Measurements from ENCODE around the gene PNKP. TPM values are rescaled to one million over a fixed set of nuclear protein-coding genes. Genes with fewer than 3 reads are reported as not detected.

Gene PNKP
- total RNA-seq, 2 experiments from 2014 or later = 64.4 to 65.9 TPM

DNA sequence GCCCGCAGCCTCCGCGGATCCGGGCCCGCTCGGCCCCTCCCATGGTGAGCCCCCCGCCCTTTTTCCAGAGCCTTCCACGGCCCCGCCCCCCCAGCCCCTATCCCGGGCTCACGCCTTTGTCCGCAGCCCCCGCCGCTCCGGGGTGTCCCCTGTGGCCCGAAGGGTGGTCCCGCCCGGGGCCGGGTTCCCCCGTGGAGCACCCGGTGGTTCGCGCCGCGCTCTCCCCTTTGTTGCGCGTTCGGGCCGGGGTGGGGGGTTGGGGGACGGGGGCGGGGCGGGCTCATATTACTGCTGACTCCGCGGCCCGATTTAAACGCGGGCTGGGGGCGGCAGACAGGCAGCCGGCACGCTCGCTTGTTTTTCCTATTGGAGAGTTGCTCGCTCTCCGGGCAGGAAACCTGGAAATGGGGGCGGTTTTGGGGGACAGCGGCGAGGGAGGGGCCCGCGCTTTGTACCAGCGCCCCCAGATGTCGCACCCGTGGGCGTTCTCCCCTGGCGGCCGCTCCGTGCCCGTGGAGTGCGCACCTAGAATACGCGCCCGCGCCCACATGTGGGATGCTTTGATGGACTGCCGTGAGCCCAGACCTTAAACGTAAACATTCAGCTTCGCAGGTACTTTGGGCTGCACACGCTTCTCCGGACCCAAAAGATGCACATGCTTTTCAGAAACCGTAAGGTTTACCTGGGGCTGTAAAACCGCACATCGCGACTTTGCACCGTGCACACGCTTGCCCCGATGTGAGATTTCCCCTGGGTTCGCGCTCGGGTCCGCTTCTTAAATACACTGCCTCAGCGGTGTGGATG is 15.7 kb downstream of the PNKP start:
- DNase-seq = peak; percentile 35
- peak overlapping the region; percentile 71 for H3K4me3 Mint-ChIP-seq
- H3K27ac Mint-ChIP-seq = peak overlapping the region; percentile 32
- no peaks in the 10 kb centered on the region for H3K27me3 Mint-ChIP-seq (ENCODE audit: low read depth)
- peaks cover 42% of the 10 kb centered on the region for H3K4me1 Mint-ChIP-seq (ENCODE audit: low read depth)
- CTCF ChIA-PET = no interaction called here
- intact Hi-C loops (cut with micrococcal nuclease) = loop anchor here (2.0 to 5.0 kb wide), 2 partner anchors 39 to 259 kb away; partner anchors contain the start of genes FUZ and PRR12
- H3K9me3 Mint-ChIP-seq = peaks cover 12% of the 10 kb centered on the region
- H3K36me3 Mint-ChIP-seq (ENCODE audit: low read depth) = no peaks in the 10 kb centered on the region

GRCh38 chr19:49850487-49851342 is 16.7 kb downstream of the PNKP start, which contains the start of gene PTOV1:
Gene PTOV1 (plus strand): TSS chr19:49851159.
- Mint-ChIP-seq H3K27ac (peak within 1 kb of the TSS; percentile 95), H3K36me3 (ENCODE audit: low read depth) (no peaks in the 10 kb centered on the region), H3K4me3 (peak within 1 kb of the TSS; percentile 87), H3K27me3 (ENCODE audit: low read depth) (no peaks in the 10 kb centered on the region), H3K9me3 (peaks cover 12% of the 10 kb centered on the region), H3K4me1 (ENCODE audit: low read depth) (peaks cover 42% of the 10 kb centered on the region)
- DNase-seq = peak; percentile 91
- CTCF ChIA-PET = interaction anchor here (0.6 to 1.5 kb wide), 4 partner anchors 17 to 819 kb away, joined by 3 to 6 read pairs (median 3); partner anchors contain the start of gene PNKP
- intact Hi-C loops (cut with micrococcal nuclease) = loop anchor here (1.0 to 5.0 kb wide), 6 partner anchors 19 to 258 kb away; partner anchors contain the start of genes AKT1S1, FUZ, PRR12 and TBC1D17

DNA sequence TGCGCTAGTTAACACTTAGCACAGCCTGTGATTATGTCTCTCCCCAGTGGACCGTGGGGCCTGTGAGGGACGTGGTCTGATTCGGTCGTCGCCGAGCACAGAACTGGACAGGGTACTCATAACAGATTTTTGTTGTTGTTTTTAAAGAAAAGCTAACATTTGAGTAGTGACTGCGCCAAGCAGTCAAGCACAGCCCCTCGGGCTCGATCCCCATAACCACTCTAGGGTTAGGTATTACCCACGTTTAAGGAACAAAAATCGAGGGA is 17.2 kb downstream of the PNKP start:
- no peak for DNase-seq
- peaks cover 38% of the 10 kb centered on the region for H3K4me1 Mint-ChIP-seq (ENCODE audit: low read depth)
- intact Hi-C loops (cut with micrococcal nuclease) = loop anchor here (1.0 to 5.0 kb wide), 6 partner anchors 19 to 258 kb away; partner anchors contain the start of genes AKT1S1, FUZ, PRR12 and TBC1D17
- no peaks in the 10 kb centered on the region for H3K36me3 Mint-ChIP-seq (ENCODE audit: low read depth)
- H3K27ac Mint-ChIP-seq = peak overlapping the region; percentile 95
- H3K27me3 Mint-ChIP-seq (ENCODE audit: low read depth) = no peaks in the 10 kb centered on the region
- H3K4me3 Mint-ChIP-seq = peak overlapping the region; percentile 87
- H3K9me3 Mint-ChIP-seq = peaks cover 12% of the 10 kb centered on the region
- CTCF ChIA-PET = interaction anchor here (0.6 to 1.5 kb wide), 4 partner anchors 17 to 820 kb away, joined by 3 to 6 read pairs (median 3); partner anchors contain the start of gene PNKP

DNA sequence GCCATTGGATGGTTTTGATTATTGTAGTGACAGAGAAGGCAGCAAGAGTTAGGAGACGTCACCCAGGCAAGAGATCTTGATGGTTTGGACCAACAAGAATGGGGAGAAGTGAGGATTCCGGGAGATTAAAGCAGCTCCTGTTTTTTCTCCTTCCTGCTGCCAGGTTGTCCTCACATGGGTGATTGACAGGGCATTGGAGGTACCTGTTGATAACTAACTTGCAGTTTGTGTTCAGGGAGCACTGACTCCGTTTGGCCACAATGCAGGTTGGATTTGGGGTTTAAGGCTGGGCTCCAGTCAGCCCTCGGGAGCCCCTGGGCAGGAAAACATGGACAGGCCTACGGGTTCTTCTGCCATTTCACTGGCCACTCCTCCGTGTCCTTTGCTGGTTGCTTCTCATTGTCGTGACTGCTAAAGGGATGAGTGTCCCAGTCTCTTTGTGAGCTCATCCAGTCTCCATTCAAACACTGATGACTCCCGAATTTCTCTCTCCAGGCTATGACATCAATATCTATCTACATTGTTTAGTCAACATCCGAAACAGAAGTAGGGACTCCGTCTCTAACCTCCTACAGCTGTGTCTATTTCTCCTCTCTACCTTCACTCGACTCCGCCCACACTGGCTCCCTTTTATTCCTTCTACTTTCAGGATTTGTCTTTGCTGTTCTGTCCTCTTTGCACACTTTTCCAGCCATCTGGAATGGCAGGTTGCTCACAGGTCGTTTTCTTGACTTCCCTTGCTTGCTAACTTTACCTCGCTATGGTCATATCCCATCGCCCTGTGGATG is 17.7 kb downstream of the PNKP start:
- Mint-ChIP-seq H3K9me3 (peaks cover 12% of the 10 kb centered on the region), H3K36me3 (ENCODE audit: low read depth) (no peaks in the 10 kb centered on the region), H3K27me3 (ENCODE audit: low read depth) (no peaks in the 10 kb centered on the region), H3K27ac (no peak overlapping the region), H3K4me3 (peak overlapping the region; percentile 87), H3K4me1 (ENCODE audit: low read depth) (peaks cover 38% of the 10 kb centered on the region)
- CTCF ChIA-PET = interaction anchor here (0.5 to 1.5 kb wide), 3 partner anchors 18 to 820 kb away, joined by 3 read pairs; partner anchors contain the start of gene PNKP
- intact Hi-C loops (cut with micrococcal nuclease) = loop anchor here (1.0 to 5.0 kb wide), 6 partner anchors 20 to 257 kb away; partner anchors contain the start of genes AKT1S1, FUZ, PRR12 and TBC1D17
- DNase-seq = no peak

DNA sequence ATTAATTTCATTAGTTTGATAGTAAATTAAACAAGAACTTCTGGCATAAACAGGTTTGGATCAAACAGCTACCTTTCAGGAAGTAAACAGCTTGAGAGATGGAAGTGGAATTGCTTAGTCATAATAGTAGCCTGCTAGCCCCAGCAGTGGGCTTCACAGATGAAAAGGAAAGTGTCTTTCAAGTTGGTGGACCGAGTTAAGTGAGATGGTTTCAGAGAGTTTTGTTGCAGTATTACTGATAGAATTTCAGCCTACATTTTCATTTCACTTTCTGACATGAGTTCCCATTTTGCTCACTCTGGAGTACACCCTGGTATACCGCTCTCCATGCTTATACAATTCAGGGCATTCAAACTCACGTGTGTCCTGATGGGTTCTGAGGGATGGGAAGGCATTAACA is 18.4 kb downstream of the PNKP start:
- CTCF ChIA-PET = interaction anchor here (0.5 kb wide), 1 partner anchor 169 kb away, joined by 3 read pairs; no protein-coding TSS in a partner anchor
- Mint-ChIP-seq H3K9me3 (peaks cover 12% of the 10 kb centered on the region), H3K4me1 (ENCODE audit: low read depth) (peaks cover 38% of the 10 kb centered on the region), H3K36me3 (ENCODE audit: low read depth) (no peaks in the 10 kb centered on the region), H3K27me3 (ENCODE audit: low read depth) (no peaks in the 10 kb centered on the region), H3K4me3 (no peak overlapping the region), H3K27ac (no peak overlapping the region)
- DNase-seq = no peak
- intact Hi-C loops (cut with micrococcal nuclease) = no loop called here

DNA sequence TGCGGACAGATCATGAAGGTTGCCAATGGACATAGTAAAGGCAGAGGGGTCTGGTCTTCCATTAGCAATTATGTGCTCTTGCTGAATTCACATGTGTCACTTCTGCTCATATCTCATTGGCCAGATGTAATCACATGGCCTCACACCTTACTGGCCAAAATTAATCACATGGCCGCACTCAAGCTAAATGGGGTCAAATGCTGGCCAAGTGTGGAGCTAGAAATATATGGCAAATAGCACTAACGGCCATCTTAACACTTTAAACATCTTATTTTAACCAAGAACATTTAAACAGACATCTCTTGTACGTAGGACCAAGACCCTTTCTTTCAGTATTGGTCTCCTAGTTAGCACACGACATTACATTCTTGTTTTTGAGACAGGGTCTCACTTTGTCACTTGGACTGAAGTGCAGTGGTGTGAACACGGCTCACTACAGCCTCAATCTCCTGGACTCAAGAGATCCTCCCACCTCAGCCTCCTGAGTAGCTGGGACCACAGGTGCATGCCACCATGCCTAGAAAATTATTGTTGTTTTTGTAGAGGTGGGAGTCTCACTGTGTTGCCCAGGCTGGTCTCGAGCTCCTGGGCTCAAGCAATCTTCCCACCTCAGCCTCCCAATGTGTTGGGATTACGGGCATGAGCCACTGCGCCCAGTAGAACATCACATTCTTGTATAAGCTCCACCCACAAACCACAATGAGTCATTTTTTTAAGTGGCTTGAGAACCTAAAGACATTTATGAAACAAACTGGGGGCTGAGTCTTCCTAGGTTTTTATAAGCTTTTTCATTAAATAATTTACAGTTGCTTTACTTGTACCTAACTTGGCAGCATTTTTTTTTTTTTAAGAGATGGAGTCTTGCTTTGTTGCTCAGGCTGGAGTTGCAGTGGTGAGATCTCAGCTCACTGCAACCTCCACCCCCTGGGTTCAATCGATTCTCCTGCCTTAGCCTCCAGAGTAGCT is 19.4 kb downstream of the PNKP start:
- intact Hi-C loops (cut with micrococcal nuclease) = no loop called here
- H3K9me3 Mint-ChIP-seq = peaks cover 12% of the 10 kb centered on the region
- no peaks in the 10 kb centered on the region for H3K27me3 Mint-ChIP-seq (ENCODE audit: low read depth)
- no peak for DNase-seq
- H3K27ac Mint-ChIP-seq = no peak overlapping the region
- CTCF ChIA-PET = interaction anchor here (0.6 to 0.9 kb wide), 3 partner anchors 43 to 100 kb away, joined by 3 read pairs; no protein-coding TSS in a partner anchor
- H3K36me3 Mint-ChIP-seq (ENCODE audit: low read depth) = no peaks in the 10 kb centered on the region
- H3K4me3 Mint-ChIP-seq = no peak overlapping the region
- peaks cover 35% of the 10 kb centered on the region for H3K4me1 Mint-ChIP-seq (ENCODE audit: low read depth)

- intact Hi-C loops (cut with micrococcal nuclease) = no loop called here
- no peaks in the 10 kb centered on the region for H3K36me3 Mint-ChIP-seq (ENCODE audit: low read depth)
- peaks cover 23% of the 10 kb centered on the region for H3K4me1 Mint-ChIP-seq (ENCODE audit: low read depth)
- peaks cover 12% of the 10 kb centered on the region for H3K9me3 Mint-ChIP-seq
- no peak for DNase-seq
- H3K27ac Mint-ChIP-seq = no peak overlapping the region
- H3K27me3 Mint-ChIP-seq (ENCODE audit: low read depth) = no peaks in the 10 kb centered on the region
- CTCF ChIA-PET = no interaction called here
- H3K4me3 Mint-ChIP-seq = no peak overlapping the region
Observed at GRCh38 chr19:49846408-49846807, 21.0 kb downstream of the PNKP start.

DNA sequence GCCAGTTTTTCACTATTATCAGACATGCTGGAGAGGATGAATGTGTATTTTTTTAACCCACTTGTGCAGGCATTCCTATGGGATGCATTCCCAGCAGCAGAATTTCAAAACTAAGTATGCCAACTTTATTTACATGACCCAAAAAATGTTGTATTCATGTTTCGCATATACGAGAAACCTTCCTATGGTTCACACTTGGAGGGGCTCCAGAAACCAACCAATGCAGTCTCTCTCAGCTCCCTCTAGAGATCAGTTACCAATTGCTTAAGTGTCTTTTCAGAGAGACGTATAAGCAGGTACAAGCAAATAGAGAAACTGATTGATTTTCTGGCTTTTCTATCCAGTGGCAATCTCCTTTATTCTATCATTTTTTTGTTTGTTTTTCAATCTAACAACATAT is 22.0 kb downstream of the PNKP start:
- CTCF ChIA-PET = interaction anchor here (0.6 kb wide), 1 partner anchor 1249 kb away, joined by 5 read pairs; no protein-coding TSS in a partner anchor
- Mint-ChIP-seq H3K27me3 (ENCODE audit: low read depth) (no peaks in the 10 kb centered on the region), H3K4me1 (ENCODE audit: low read depth) (peaks cover 23% of the 10 kb centered on the region), H3K4me3 (no peak overlapping the region), H3K27ac (no peak overlapping the region), H3K9me3 (peaks cover 12% of the 10 kb centered on the region), H3K36me3 (ENCODE audit: low read depth) (no peaks in the 10 kb centered on the region)
- no peak for DNase-seq
- intact Hi-C loops (cut with micrococcal nuclease) = no loop called here

- CTCF ChIA-PET = interaction anchor here (0.6 kb wide), 2 partner anchors 276 to 1250 kb away, joined by 4 to 5 read pairs; no protein-coding TSS in a partner anchor
- Mint-ChIP-seq H3K4me3 (no peak overlapping the region), H3K4me1 (ENCODE audit: low read depth) (peaks cover 15% of the 10 kb centered on the region), H3K27me3 (ENCODE audit: low read depth) (no peaks in the 10 kb centered on the region), H3K36me3 (ENCODE audit: low read depth) (no peaks in the 10 kb centered on the region), H3K9me3 (peaks cover 6% of the 10 kb centered on the region), H3K27ac (no peak overlapping the region)
- DNase-seq = no peak
- intact Hi-C loops (cut with micrococcal nuclease) = no loop called here
Observed at GRCh38 chr19:49844138-49845095, 23.0 kb downstream of the PNKP start.

DNA sequence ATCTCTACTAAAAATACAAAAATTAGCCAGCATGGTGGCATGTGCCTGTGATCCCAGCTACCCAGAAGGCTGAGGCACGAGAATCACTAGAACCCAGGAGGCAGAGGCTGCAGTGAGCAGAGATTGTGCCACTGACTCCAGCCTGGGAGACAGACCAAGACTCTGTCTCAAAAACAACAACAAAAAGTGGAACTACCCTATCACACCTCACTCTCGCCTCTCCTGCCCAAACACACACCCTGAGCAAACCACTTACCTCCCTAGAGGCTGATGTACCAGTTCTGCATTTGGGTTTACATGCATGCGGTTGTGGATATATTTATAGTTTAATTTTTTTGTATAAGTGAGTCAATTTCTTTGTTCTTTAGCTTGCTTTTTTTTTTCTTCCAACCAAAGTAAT is 24.1 kb downstream of the PNKP start:
- H3K36me3 Mint-ChIP-seq (ENCODE audit: low read depth) = peaks cover 4% of the 10 kb centered on the region
- CTCF ChIA-PET = no interaction called here

More for the DNA sequence above, 24.1 kb downstream of the PNKP start:
- H3K4me3 Mint-ChIP-seq = no peak overlapping the region
- no peaks in the 10 kb centered on the region for H3K9me3 Mint-ChIP-seq
- no peaks in the 10 kb centered on the region for H3K27me3 Mint-ChIP-seq (ENCODE audit: low read depth)
- no peak for DNase-seq
- H3K27ac Mint-ChIP-seq = no peak overlapping the region
- peaks cover 4% of the 10 kb centered on the region for H3K4me1 Mint-ChIP-seq (ENCODE audit: low read depth)
- intact Hi-C loops (cut with micrococcal nuclease) = no loop called here

All from activated naive CD4-positive, alpha-beta T cell treated with anti-CD3 and anti-CD28 coated beads for 36 hours (primary cell).